Effector memory CD4-positive, alpha-beta T cell (primary cell): ENCODE results near the gene HDLBP.

Experiments used
- DNase-seq, 3 donors: peaks; one replicate each; pipeline ENCODE4 v3.0.0-alpha.2; 2020
- H3K27ac ChIP-seq: 2 replicates; pipeline ENCODE4 v1.7.0; 2013; ENCODE audit warnings: mild to moderate bottlenecking, low read length, moderate library complexity; ENCODE audit not compliant: insufficient read depth, poor library complexity, severe bottlenecking
- H3K27me3 ChIP-seq: replicated peaks from 2 replicates; pipeline ENCODE4 v1.7.0; 2013; ENCODE audit warnings: mild to moderate bottlenecking, low read length; ENCODE audit not compliant: insufficient read depth, control insufficient read depth, poor library complexity, severe bottlenecking
- H3K36me3 ChIP-seq: 2 replicates; pipeline ENCODE4 v1.7.0; 2013; ENCODE audit warnings: mild to moderate bottlenecking, low read length, moderate library complexity; ENCODE audit not compliant: control insufficient read depth, insufficient read depth
- H3K4me1 ChIP-seq: 2 replicates; pipeline ENCODE4 v1.7.0; 2013; ENCODE audit warnings: low read length, mild to moderate bottlenecking; ENCODE audit not compliant: control insufficient read depth, insufficient read depth, poor library complexity, severe bottlenecking
- H3K4me3 ChIP-seq: 2 replicates; pipeline ENCODE4 v1.7.0; 2013; ENCODE audit warnings: low read length, low read depth, mild to moderate bottlenecking; ENCODE audit not compliant: insufficient read depth, poor library complexity, severe bottlenecking
- H3K9me3 ChIP-seq: 2 replicates; pipeline ENCODE4 v1.7.0; 2013; ENCODE audit warnings: mild to moderate bottlenecking, low read length, moderate library complexity; ENCODE audit not compliant: control insufficient read depth

Gene HDLBP

GRCh38 chr2:241232736-241233575 is 82.5 kb downstream of the HDLBP start:
- DNase-seq = no peak
- no peaks in the 10 kb centered on the region for H3K9me3 ChIP-seq
- no peaks in the 10 kb centered on the region for H3K4me1 ChIP-seq
- H3K27ac ChIP-seq = no peak overlapping the region
- no peaks in the 10 kb centered on the region for H3K27me3 ChIP-seq
- peaks cover 84% of the 10 kb centered on the region for H3K36me3 ChIP-seq
- H3K4me3 ChIP-seq = no peak overlapping the region

- Histone ChIP-seq H3K4me3 (no peak overlapping the region), H3K27me3 (no peaks in the 10 kb centered on the region), H3K27ac (no peak overlapping the region), H3K36me3 (peaks cover 65% of the 10 kb centered on the region), H3K4me1 (no peaks in the 10 kb centered on the region), H3K9me3 (no peaks in the 10 kb centered on the region)
- no peak for DNase-seq
Measured at GRCh38 chr2:241230435-241230834, 85.0 kb downstream of the HDLBP start.

DNA sequence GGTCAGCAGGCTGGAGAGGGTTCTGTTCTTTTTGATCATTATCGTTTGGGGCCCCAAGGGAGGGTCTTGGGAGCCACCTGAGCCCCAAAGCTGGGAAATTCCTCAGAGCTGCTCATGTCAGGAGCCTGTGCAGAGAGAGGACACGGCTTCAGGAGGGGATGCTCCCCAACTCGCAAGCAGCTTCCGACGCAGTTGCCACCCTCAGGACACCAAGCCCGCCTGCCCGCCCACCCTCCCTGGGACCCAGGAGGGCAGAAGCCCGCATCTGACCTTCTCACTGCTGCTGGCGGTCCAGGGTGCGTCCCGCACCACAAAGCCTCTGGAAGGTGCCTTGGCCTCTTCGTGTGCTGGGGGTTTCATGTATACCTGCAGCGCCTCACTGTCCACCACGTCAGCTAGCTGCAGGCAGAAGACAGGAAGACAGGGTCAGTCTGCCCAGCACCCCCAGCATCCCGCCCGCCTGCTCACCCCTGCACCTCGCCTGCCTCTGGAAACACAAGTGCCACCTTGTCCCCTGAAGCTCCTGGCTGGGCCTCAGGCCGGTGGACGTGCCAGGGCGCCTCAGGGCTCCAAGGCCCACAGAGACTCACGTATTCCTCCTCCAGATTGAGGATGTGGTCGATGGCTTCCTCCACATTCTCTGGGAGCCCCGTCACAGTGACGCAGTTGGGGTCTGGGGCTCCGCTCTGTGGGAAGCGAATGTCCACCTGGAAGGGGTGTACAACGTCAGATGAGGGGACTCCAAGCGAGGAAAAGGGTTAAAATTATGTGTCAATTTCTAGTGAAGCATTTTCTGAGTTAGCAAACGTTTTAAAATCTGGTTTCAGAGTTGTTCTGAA is 85.7 kb downstream of the HDLBP start:
- H3K36me3 ChIP-seq = peaks cover 58% of the 10 kb centered on the region
- no peak for DNase-seq
- H3K27me3 ChIP-seq = no peaks in the 10 kb centered on the region
- H3K27ac ChIP-seq = no peak overlapping the region
- H3K4me1 ChIP-seq = no peaks in the 10 kb centered on the region
- H3K4me3 ChIP-seq = no peak overlapping the region
- H3K9me3 ChIP-seq = no peaks in the 10 kb centered on the region

- Histone ChIP-seq H3K27ac (no peak overlapping the region), H3K27me3 (no peaks in the 10 kb centered on the region), H3K9me3 (no peaks in the 10 kb centered on the region), H3K4me3 (no peak overlapping the region), H3K4me1 (no peaks in the 10 kb centered on the region), H3K36me3 (peaks cover 51% of the 10 kb centered on the region)
- DNase-seq = no peak
Measured at GRCh38 chr2:241228860-241229516, 86.5 kb downstream of the HDLBP start.

DNA sequence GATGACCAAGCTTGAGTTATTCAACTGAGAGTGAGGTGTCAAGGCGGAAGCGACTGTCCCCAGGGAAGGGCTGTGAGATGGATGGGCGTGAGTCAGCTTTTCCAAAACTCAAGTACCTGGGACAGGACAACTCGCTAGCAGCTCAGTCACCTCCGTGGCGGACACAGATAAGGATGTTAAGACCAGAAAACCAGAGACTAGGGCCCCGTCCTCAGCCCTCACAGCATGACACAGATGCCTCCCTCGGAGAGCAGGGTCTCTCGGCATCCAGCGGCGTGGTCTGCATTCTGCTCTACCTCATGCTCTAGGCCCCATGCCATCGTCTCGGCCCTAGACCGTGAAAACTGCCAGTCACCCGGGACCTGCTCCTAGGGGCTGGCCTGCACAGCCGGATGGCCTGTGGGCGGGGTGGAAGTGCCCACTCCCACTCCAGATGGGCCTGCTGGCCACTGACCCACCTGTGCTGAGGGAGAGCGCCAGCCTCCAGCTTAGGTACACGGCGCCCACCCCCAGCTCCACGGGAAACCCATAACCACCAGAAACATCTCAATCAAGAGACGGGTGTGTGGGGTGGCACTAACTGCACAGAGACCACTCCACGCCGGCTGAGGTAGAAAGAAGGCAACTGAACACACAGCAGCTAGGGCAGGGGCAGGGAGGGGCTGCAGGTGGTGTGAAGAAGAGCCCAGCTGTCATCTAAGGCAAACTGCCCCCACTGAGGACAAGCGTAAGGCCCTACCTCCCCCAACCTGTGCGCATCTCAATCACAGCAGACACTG is 87.2 kb downstream of the HDLBP start:
- Histone ChIP-seq H3K27me3 (no peaks in the 10 kb centered on the region), H3K4me3 (no peak overlapping the region), H3K36me3 (peaks cover 44% of the 10 kb centered on the region), H3K27ac (no peak overlapping the region), H3K9me3 (no peaks in the 10 kb centered on the region), H3K4me1 (no peaks in the 10 kb centered on the region)
- no peak for DNase-seq

DNA sequence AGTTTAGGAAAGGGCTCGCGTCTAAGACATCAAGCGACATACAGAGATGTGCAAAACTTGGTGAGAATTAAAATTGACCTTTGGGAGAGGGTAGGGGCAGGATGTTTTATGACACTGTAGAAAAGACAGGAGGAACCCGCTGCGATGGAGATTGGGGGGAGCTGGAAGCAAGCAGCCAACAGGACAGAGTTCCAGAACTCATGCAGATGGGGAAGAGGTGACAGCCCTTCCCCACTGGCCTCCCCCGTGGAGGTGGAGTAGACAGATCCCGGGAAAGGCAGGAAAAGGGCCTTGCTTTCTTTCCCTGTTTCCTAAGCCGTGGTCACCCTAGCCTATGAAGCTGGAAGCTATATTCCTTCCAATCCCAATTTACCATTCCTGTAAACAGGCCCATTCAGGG is 87.9 kb downstream of the HDLBP start:
- no peak overlapping the region for H3K4me3 ChIP-seq
- no peaks in the 10 kb centered on the region for H3K9me3 ChIP-seq
- H3K27me3 ChIP-seq = no peaks in the 10 kb centered on the region
- no peak overlapping the region for H3K27ac ChIP-seq
- H3K4me1 ChIP-seq = no peaks in the 10 kb centered on the region
- peaks cover 37% of the 10 kb centered on the region for H3K36me3 ChIP-seq
- no peak for DNase-seq

- Histone ChIP-seq H3K36me3 (peaks cover 35% of the 10 kb centered on the region), H3K4me3 (no peak overlapping the region), H3K9me3 (no peaks in the 10 kb centered on the region), H3K27me3 (no peaks in the 10 kb centered on the region), H3K4me1 (no peaks in the 10 kb centered on the region), H3K27ac (no peak overlapping the region)
- no peak for DNase-seq
Measured at GRCh38 chr2:241226723-241227572, 88.5 kb downstream of the HDLBP start.

- Histone ChIP-seq H3K36me3 (peaks cover 31% of the 10 kb centered on the region), H3K27ac (no peak overlapping the region), H3K9me3 (no peaks in the 10 kb centered on the region), H3K4me3 (no peak overlapping the region), H3K4me1 (no peaks in the 10 kb centered on the region), H3K27me3 (no peaks in the 10 kb centered on the region)
- DNase-seq = no peak
Measured at GRCh38 chr2:241225983-241226382, 89.5 kb downstream of the HDLBP start.

DNA sequence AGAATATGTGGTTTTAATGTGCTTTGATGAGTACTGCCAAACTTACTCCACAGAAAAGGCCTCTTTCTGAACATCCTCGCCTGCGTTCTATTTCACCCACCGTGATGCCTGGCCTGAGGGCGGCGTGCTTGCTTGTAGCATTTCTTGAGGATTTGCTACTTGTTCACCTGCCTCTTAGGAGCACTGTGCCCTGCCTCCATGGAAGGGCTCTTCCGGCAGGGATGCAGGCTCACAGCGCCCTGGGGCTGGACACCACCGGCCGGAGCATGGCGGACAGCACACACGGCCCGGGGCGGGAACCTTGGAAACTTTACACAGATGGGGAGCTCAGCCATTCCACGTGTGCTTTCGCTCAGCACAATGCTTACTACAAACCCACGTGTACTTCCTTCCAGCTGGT is 89.9 kb downstream of the HDLBP start:
- no peak overlapping the region for H3K4me3 ChIP-seq
- no peak for DNase-seq
- peaks cover 29% of the 10 kb centered on the region for H3K36me3 ChIP-seq
- no peaks in the 10 kb centered on the region for H3K9me3 ChIP-seq
- H3K27ac ChIP-seq = no peak overlapping the region
- no peaks in the 10 kb centered on the region for H3K27me3 ChIP-seq
- H3K4me1 ChIP-seq = no peaks in the 10 kb centered on the region
